ENCODE results near the gene TMEM131.
"Not testable (repeated sequence)": the region's sequence is repeated elsewhere in the genome, so short reads cannot be mapped to it uniquely, and the experiment has no call there.

Gene TMEM131

DNA sequence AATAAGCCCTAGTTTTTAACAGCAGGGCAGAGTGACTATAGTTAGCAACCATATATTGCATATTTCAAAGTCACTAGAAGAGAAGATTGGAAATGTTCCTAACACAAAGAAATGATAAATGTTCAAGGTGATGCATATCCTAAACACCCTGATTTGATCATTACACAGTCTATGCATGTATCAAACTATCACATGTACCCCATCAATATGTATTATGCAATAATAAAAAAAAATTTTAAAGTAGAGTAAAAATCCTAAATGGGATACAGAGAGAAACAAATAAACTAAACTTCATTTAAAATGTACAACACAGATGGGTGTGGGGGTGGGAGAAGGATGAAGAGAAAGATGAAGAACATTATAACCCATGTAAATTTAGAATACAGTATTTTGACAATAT is 93.9 kb downstream of the TMEM131 start:
- TF ChIP-seq, protein P1, sequence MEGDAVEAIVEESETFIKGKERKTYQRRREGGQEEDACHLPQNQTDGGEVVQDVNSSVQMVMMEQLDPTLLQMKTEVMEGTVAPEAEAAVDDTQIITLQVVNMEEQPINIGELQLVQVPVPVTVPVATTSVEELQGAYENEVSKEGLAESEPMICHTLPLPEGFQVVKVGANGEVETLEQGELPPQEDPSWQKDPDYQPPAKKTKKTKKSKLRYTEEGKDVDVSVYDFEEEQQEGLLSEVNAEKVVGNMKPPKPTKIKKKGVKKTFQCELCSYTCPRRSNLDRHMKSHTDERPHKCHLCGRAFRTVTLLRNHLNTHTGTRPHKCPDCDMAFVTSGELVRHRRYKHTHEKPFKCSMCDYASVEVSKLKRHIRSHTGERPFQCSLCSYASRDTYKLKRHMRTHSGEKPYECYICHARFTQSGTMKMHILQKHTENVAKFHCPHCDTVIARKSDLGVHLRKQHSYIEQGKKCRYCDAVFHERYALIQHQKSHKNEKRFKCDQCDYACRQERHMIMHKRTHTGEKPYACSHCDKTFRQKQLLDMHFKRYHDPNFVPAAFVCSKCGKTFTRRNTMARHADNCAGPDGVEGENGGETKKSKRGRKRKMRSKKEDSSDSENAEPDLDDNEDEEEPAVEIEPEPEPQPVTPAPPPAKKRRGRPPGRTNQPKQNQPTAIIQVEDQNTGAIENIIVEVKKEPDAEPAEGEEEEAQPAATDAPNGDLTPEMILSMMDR (conservative IDR thresholded peaks at IDR 0.05; ENCODE audit: low read length), result no peak
- DNase-seq (ENCODE audit: low read depth), result no peak
- no peak overlapping the region for H3K4me3 ChIP-seq (ENCODE audit: low read length)

DNA sequence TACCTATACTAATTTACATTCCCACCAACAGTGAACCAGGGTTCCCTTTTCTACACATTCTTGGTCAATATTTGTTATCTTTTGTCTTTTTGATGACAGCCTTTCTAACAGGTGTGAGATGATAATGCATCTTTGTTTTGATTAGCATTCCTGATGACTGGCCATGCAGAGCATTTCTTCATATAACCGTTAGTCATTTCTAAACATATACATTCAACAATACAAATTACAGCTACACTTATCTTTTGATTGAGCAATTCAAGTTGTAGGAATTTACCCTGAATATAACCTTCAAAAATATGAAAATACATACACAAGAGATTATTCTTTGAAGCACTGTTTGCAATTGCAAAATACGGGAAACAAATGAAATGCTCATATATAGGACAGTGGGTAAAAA is 94.9 kb downstream of the TMEM131 start:
- DNase-seq (ENCODE audit: low read depth), result no peak
- no peak overlapping the region for H3K4me3 ChIP-seq (ENCODE audit: low read length)
- TF ChIP-seq, protein P1 (conservative IDR thresholded peaks at IDR 0.05; ENCODE audit: low read length), result no peak

DNA sequence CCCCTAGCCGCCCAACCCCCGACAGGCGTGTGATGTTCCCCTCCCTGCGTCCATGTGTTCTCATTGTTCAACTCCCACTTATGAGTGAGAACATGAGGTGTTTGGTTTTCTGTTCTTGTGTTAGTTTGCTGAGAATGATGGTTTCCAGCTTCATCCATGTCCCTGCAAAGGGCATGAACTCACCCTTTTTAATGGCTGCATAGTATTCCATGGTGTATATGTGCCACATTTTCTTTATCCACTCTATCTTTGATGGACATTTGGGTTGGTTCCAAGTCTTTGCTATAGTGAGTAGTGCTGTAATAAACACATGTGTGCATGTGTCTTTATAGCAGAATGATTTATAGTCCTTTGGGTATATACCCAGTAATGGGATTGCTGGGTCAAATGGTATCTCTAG is 102.7 kb downstream of the TMEM131 start:
- DNase-seq (ENCODE audit: low read depth); H3K4me3 ChIP-seq (ENCODE audit: low read length): not testable (repeated sequence)

- TF ChIP-seq, protein P1 (conservative IDR thresholded peaks at IDR 0.05; ENCODE audit: low read length), result no peak
- no peak overlapping the region for H3K4me3 ChIP-seq (ENCODE audit: low read length)
- no peak for DNase-seq (ENCODE audit: low read depth)
Measured at GRCh38 chr2:97891611-97892010, 104.1 kb downstream of the TMEM131 start.

GRCh38 chr2:97889156-97889555 is 106.6 kb downstream of the TMEM131 start:
- H3K4me3 ChIP-seq (ENCODE audit: low read length), result no peak overlapping the region
- no peak for DNase-seq (ENCODE audit: low read depth)
- TF ChIP-seq, protein P1 (conservative IDR thresholded peaks at IDR 0.05; ENCODE audit: low read length), result no peak

GRCh38 chr2:97885841-97886240 is 109.9 kb downstream of the TMEM131 start:
- TF ChIP-seq, protein P1 (conservative IDR thresholded peaks at IDR 0.05; ENCODE audit: low read length), result no peak
- no peak overlapping the region for H3K4me3 ChIP-seq (ENCODE audit: low read length)
- DNase-seq (ENCODE audit: low read depth), result no peak

- TF ChIP-seq, protein P1 (conservative IDR thresholded peaks at IDR 0.05; ENCODE audit: low read length), result no peak
- H3K4me3 ChIP-seq (ENCODE audit: low read length), result no peak overlapping the region
- no peak for DNase-seq (ENCODE audit: low read depth)
Measured at GRCh38 chr2:97880334-97880733, 115.4 kb downstream of the TMEM131 start.

GRCh38 chr2:97878865-97879264 is 116.9 kb downstream of the TMEM131 start:
- DNase-seq (ENCODE audit: low read depth), result no peak
- H3K4me3 ChIP-seq (ENCODE audit: low read length), result no peak overlapping the region

GRCh38 chr2:97878317-97878716 is 117.4 kb downstream of the TMEM131 start:
- not testable (repeated sequence) for DNase-seq (ENCODE audit: low read depth); H3K4me3 ChIP-seq (ENCODE audit: low read length)

More at GRCh38 chr2:97878865-97879264, 116.9 kb downstream of the TMEM131 start:
- TF ChIP-seq, protein P1 (conservative IDR thresholded peaks at IDR 0.05; ENCODE audit: low read length), result no peak

All from AG10803 (cell line).